Stimulated activated CD8-positive, alpha-beta memory T cell treated with anti-CD3 and anti-CD28 coated beads, Interleukin-12 subunit alpha, Interleukin-12 subunit beta, amount 100 ng/mL, for 4 hours (primary cell): ENCODE measurements around the gene CEP192.

Experiments used
- DNase-seq: peaks from one replicate; pipeline ENCODE4 v3.0.0-alpha.2; 2020; ENCODE audit warnings: low read depth

The CEP192 gene

DNA sequence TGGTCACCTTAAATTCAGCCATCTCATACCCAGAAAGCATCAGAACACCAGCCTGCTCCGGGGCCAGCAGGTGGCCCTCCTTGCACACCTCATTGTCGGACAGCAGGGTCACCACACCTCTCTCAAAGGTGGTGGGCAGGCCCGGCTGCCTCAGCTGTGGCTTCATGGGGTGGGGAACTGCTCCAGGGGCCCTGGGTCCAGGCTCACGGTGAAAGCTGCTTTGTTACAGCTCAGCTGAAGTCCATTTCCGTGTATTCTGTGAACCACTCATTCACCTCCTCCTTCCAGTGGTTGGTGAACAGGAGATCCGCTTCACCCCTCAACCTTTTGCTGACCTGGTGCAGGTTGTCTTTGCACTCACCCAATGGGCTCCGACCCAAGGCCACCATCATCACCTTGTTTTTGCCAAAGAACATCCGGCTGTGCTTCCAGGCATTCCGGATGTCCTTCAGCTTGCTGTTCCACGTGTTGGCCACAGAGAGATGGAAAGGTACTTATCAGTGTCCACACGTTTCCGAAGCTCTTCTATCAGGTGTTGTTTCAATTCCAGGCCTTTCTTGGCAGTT lies 148.8 kb downstream of the CEP192 start:
- DNase-seq, result no peak

GRCh38 chr18:13141209-13141608 lies 150.0 kb downstream of the CEP192 start:
- no peak for DNase-seq

GRCh38 chr18:13145636-13146190 lies 154.6 kb downstream of the CEP192 start:
- DNase-seq, result no peak

GRCh38 chr18:13147130-13147529 lies 156.0 kb downstream of the CEP192 start:
- no peak for DNase-seq

DNA sequence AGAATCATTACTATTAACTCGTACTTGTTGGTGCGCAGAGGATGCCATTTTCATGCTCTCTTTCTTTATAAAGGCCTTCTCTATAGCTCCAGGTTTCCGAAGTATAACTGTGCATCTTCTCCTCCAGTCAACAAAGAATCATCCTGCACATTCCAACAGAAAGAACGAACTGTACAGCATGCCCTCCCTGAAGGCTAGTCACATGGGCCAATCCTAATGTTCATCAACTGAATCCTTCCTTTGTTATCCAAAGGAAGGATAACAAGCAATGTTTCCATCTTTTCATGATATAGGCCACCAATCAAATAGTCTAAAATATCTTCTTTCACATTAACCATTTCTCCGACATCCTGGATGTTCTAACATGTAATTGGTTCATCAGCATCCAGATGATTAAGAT lies 160.5 kb downstream of the CEP192 start:
- DNase-seq, result no peak

GRCh38 chr18:13158428-13158827 lies 167.3 kb downstream of the CEP192 start:
- no peak for DNase-seq

GRCh38 chr18:13159579-13159978 lies 168.4 kb downstream of the CEP192 start:
- DNase-seq, result no peak

- DNase-seq, result no peak
Measured at GRCh38 chr18:13161276-13161899, 170.2 kb downstream of the CEP192 start.

DNA sequence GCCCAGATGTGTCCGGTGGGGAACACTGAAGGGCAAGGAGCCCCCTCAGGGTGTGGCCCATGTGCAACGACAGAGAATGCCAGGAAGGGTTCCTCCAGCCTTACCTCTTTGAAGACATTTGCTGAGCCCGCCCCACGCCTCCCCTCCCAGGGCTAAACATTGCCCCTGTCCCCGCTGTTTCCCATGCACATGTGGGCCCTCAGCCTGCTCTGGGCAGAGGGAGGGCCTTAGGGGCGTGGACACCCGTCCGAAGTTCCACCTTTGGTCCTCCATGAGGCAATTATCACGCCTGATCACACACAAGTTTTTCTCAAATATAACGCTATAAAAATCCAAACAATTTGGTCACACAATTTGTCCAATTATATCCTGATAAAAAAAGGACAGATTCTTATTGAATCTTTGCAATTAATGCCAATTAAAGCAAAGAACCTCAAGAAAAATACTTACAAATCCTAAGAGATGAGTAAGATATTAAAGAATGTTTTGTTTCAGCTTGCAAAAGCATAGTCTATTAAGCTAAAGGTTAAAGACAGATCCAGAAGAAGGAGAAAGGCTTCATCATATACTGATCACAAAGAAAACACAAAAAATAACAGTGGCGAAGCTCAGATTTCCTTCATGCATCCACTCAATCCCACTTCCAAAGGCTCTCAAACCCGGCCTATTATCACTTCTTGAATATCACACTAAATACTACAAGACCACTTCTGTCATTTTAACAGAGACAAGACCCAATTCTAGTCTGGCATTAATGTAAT lies 172.2 kb downstream of the CEP192 start:
- no peak for DNase-seq

- no peak for DNase-seq
Measured at GRCh38 chr18:13164406-13164805, 173.2 kb downstream of the CEP192 start.

- no peak for DNase-seq
Measured at GRCh38 chr18:13165636-13166423, 174.7 kb downstream of the CEP192 start.

GRCh38 chr18:13173578-13174145 lies 182.5 kb downstream of the CEP192 start:
- DNase-seq, result no peak
